GM23248 (cell line): ENCODE measurements around the gene PLXNB3. TPM values are rescaled to one million over a fixed set of nuclear protein-coding genes. Genes with fewer than 3 reads are reported as not detected.
"Not testable (repeated sequence)": the region's sequence is repeated elsewhere in the genome, so short reads cannot be mapped to it uniquely, and the experiment has no call there.

Experiments
- DNase-seq: peaks from one replicate; pipeline ENCODE4 v3.0.0-alpha.2; 2015
- H2AFZ ChIP-seq: fragments of 200-600 bp; sonication (generic); 2 replicates; pipeline ENCODE4 v1.6.1; 2016; ENCODE audit warnings: antibody characterized with exemption
- H3F3A ChIP-seq: fragments of 200-600 bp; sonication (generic); 2 replicates; pipeline ENCODE4 v1.6.1; 2016; ENCODE audit warnings: mild to moderate bottlenecking, antibody characterized with exemption, mixed run types; ENCODE audit not compliant: insufficient read depth
- H3K27ac ChIP-seq: fragments of 200-600 bp; sonication (generic); 2 replicates; pipeline ENCODE4 v1.5.1; 2016; ENCODE audit warnings: mild to moderate bottlenecking
- H3K27me3 ChIP-seq: fragments of 200-600 bp; sonication (generic); replicated peaks from 2 replicates; pipeline ENCODE4 v1.6.1; 2016; ENCODE audit warnings: mild to moderate bottlenecking; ENCODE audit not compliant: insufficient read depth
- H3K36me3 ChIP-seq: fragments of 200-600 bp; sonication (generic); 2 replicates; pipeline ENCODE4 v1.6.1; 2016; ENCODE audit warnings: low read depth, mild to moderate bottlenecking
- H3K4me1 ChIP-seq: fragments of 200-600 bp; sonication (generic); 2 replicates; pipeline ENCODE4 v1.6.1; 2016; ENCODE audit warnings: mild to moderate bottlenecking; ENCODE audit not compliant: insufficient read depth
- H3K4me2 ChIP-seq: fragments of 200-600 bp; sonication (generic); one replicate; pipeline ENCODE4 v1.6.1; 2016; ENCODE audit warnings: mild to moderate bottlenecking; ENCODE audit not compliant: unreplicated experiment
- H3K4me3 ChIP-seq: fragments of 200-600 bp; sonication (generic); 2 replicates; pipeline ENCODE4 v1.5.1; 2016; ENCODE audit warnings: mild to moderate bottlenecking
- H3K79me2 ChIP-seq: fragments of 200-600 bp; sonication (generic); 2 replicates; pipeline ENCODE4 v1.6.1; 2016; ENCODE audit warnings: mild to moderate bottlenecking; ENCODE audit not compliant: insufficient read depth
- H3K9ac ChIP-seq: fragments of 200-600 bp; sonication (generic); 2 replicates; pipeline ENCODE4 v1.6.1; 2016; ENCODE audit warnings: mild to moderate bottlenecking
- H3K9me2 ChIP-seq: fragments of 200-600 bp; sonication (generic); 2 replicates; pipeline ENCODE4 v1.6.1; 2016; ENCODE audit warnings: mixed run types, mild to moderate bottlenecking, moderate library complexity; ENCODE audit not compliant: insufficient read depth
- H3K9me3 ChIP-seq: fragments of 200-600 bp; sonication (generic); one replicate; pipeline ENCODE4 v1.6.1; 2017; ENCODE audit warnings: low read depth
- H4K20me1 ChIP-seq: fragments of 200-600 bp; sonication (generic); 2 replicates; pipeline ENCODE4 v1.6.0; 2016; ENCODE audit not compliant: insufficient read depth
- EZH2 ChIP-seq: fragments of 200-600 bp; sonication (generic); IDR thresholded peaks from 2 replicates; pipeline ENCODE4 v1.6.1; 2018; ENCODE audit warnings: antibody characterized with exemption, mild to moderate bottlenecking; ENCODE audit not compliant: insufficient read depth, poor library complexity, severe bottlenecking
- EZH2phosphoT487 ChIP-seq: fragments of 200-600 bp; sonication (generic); IDR thresholded peaks from 2 replicates; pipeline ENCODE4 v1.6.1; 2018; ENCODE audit warnings: antibody characterized with exemption, moderate library complexity, mild to moderate bottlenecking, low read depth; ENCODE audit not compliant: insufficient read depth
- WGBS, 2 experiments: methylation state at CpG; one replicate each; pipeline ENCODE4 v1.1.6; 2015 to 2017; ENCODE audit warnings: low lambda C conversion rate in 2 of 2, low coverage in 1 of 2; ENCODE audit errors: missing lambda C conversion rate in 2 of 2; 5-methylcytosine and 5-hydroxymethylcytosine counted together
- in situ Hi-C: fragments of 300-500 bp; cut with MboI; formaldehyde crosslinking; loops from 2 replicates; pipeline ENCODE4 v1.15.0; 2020
- polyA plus RNA-seq: library from polyadenylated mRNA; unstranded; fragments of >200 nt; fragmentation: Nextera tagmentation; extraction: Ambion mirVana; gene quantifications from 2 replicates; pipeline ENCODE4 v1.2.1, GENCODE V29; 2016
- total RNA-seq: library from RNA; depleted of rRNA; stranded (reverse); fragments of >200 nt; shearing (Covaris generic); gene quantifications from 2 replicates; pipeline ENCODE4 v1.2.3, GENCODE V29; 2014

The PLXNB3 gene
- total and polyA plus RNA-seq, 2 experiments from 2014 or later: 8.8 to 12.5 TPM

DNA sequence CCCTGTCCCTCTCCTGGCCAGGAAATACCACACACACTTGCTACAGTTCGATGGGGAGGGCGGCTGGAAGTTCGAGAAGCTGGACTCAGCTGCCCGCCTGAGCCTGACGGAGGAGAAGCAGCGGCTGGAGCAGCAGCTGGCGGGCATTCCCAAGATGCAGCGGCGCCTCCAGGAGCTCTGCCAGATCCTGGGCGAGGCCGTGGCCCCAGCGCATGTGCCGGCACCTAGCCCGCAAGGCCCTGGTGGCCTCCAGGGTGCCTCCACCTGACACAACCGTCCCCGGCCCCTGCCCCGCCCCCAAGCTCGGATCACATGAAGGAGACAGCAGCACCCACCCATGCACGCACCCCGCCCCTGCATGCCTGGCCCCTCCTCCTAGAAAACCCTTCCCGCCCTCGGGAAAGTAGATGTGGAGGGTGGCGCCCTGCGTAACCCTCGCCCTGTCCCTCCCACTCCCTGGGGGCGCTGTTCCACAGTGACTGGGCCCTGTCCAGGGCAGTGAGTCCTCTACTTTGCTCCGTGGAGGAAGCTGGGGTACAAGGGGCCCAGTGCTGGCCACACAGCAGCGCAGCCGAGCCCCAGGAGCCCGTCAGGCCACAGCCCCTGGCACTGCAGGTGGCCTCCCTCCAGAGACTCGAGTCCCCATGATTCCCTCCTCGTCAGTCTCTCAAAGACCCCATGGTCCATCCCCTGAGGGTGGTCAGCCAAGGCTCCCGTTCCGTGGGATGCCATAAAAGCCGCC lies 20.4 kb upstream of the PLXNB3 start:
- H3K4me1 ChIP-seq, H3K36me3 ChIP-seq, H3K27ac ChIP-seq, H3K9ac ChIP-seq, H3K79me2 ChIP-seq, in situ Hi-C loops, H3K9me3 ChIP-seq, H3F3A ChIP-seq, H3K9me2 ChIP-seq, H2AFZ ChIP-seq, H4K20me1 ChIP-seq, H3K27me3 ChIP-seq: not testable (repeated sequence)
- Histone ChIP-seq H3K4me3 (peak overlapping the region; percentile 26; the same call in 1 of the 2 replicates), H3K4me2 (peak overlapping the region; percentile 35)
- peak; percentile 53 for DNase-seq
- 6 to 11% methylated on average over 8 to 9 of the region's 35 CpGs for WGBS, 2 experiments

DNA sequence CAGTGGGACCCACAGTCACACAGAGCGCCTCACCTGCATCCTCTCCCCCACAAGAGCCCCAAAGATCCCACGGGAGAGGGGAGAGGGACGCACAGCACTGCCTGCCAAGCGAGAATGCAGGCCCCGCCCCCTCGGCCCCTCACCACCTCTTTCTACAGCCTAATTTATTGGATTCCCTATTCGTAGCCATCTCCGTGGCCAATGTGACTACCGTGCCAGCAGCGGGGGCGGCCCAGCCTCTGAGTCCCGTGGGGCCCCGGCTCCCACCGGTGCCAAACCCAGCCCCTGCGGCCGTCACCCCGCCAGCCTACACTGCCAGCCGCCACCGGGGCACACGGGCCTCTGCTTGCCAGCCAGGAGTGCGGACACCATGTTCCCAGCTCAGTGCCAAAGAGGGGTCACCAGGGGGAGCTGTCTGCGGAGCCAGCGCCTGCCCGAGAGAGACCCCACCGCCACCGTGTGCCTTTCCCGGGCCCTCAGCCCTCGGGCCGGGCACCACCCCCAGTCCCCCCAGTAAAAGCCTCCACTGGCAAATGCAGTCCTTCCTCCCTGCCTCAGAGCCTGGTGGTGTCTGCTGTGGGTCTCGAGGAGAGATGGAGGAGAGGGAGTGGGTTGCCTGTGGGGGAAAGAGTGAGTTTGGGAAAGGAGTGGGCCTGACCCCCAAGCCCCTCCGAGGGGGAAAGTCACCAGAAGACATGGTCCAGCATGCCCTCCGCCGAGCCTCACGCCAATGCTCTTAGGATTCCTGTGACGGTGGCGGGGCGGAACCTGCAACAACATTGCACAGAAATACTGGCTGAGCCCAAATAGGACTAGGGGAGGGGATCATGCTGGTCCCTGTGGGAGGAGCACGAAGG lies 19.6 kb upstream of the PLXNB3 start:
- peak overlapping the region; percentile 35 for H3K4me2 ChIP-seq
- H4K20me1 ChIP-seq: no peaks in the 10 kb centered on the region
- 4 to 5% methylated on average over 16 to 31 of the region's 38 CpGs for WGBS, 2 experiments
- no peaks in the 10 kb centered on the region for H3K79me2 ChIP-seq
- in situ Hi-C loops: no loop called here
- H3K36me3 ChIP-seq: no peaks in the 10 kb centered on the region
- H3K4me1 ChIP-seq: 0 out of 2 replicates have a peak, but pooled peaks cover 3% of the 10 kb centered on the region
- H3K9me2 ChIP-seq: no peaks in the 10 kb centered on the region
- no peaks in the 10 kb centered on the region for H3K27me3 ChIP-seq
- TF ChIP-seq EZH2: no peak
- no peak for TF ChIP-seq EZH2phosphoT487
- no peak overlapping the region for H2AFZ ChIP-seq
- no peak overlapping the region for H3K9ac ChIP-seq
- H3K4me3 ChIP-seq: peak overlapping the region; percentile 26; the same call in 1 of the 2 replicates
- no peaks in the 10 kb centered on the region for H3F3A ChIP-seq
- H3K27ac ChIP-seq: no peak overlapping the region
- DNase-seq: peak; percentile 43
- no peaks in the 10 kb centered on the region for H3K9me3 ChIP-seq

DNA sequence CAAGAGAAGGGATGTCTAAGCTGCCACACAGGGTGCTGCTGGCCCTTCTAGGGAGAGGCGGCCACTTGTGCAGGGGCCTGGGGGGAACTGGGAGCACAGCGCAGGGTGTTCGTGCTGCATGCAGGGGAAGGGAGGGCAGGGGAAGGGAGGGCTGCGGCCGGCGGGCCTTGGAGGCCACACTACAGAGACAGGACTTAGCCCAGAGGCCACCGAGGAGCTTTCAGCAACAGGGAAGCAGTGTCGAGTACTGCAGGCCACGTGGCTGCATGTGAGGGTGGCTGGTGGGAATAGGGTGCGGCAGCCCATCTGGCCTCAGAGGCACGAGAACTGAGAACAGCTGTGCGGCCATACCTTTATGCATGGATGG lies 19.0 kb upstream of the PLXNB3 start:
- 63 to 83% methylated on average over 2 to 10 of the region's 12 CpGs for WGBS, 2 experiments
- H3K36me3 ChIP-seq, H3K9me2 ChIP-seq, H4K20me1 ChIP-seq, H3K4me1 ChIP-seq, H3K27me3 ChIP-seq, H3K9ac ChIP-seq, in situ Hi-C loops, H3K9me3 ChIP-seq, DNase-seq, H3K27ac ChIP-seq, H3K4me2 ChIP-seq, H3K4me3 ChIP-seq, H2AFZ ChIP-seq, H3F3A ChIP-seq, H3K79me2 ChIP-seq: not testable (repeated sequence)

DNA sequence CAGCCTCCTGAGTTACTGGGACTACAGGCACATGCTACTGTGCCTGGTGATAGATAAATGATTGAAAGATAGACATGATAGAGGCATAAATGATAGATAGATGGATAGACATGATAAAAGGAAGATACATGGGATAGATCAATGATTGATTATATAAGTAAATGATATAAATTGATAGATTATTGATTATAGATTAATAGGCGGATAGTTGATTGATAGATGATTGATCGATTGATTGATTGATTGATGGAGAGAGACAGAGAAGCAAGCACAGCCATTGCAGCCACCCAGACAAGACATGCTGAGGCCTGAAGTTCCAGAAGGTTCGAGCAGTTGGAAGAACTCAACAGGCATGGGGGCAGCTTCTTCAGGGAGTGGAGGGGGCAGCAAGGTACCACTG lies 17.7 kb upstream of the PLXNB3 start:
- Histone ChIP-seq H3K4me1 (0 out of 2 replicates have a peak, but pooled peaks cover 3% of the 10 kb centered on the region), H3K9me3 (no peaks in the 10 kb centered on the region), H3K9ac (no peak overlapping the region), H3K79me2 (no peaks in the 10 kb centered on the region), H3K27me3 (no peaks in the 10 kb centered on the region), H3K36me3 (no peaks in the 10 kb centered on the region), H3K9me2 (no peaks in the 10 kb centered on the region), H3K4me2 (no peak overlapping the region), H4K20me1 (no peaks in the 10 kb centered on the region), H3K4me3 (no peak overlapping the region), H3K27ac (no peak overlapping the region), H2AFZ (no peak overlapping the region), H3F3A (no peaks in the 10 kb centered on the region)
- 70 to 73% methylated on average over 3 of the region's 3 CpGs for WGBS, 2 experiments
- in situ Hi-C loops: no loop called here
- no peak for TF ChIP-seq EZH2
- no peak for TF ChIP-seq EZH2phosphoT487
- DNase-seq: no peak

DNA sequence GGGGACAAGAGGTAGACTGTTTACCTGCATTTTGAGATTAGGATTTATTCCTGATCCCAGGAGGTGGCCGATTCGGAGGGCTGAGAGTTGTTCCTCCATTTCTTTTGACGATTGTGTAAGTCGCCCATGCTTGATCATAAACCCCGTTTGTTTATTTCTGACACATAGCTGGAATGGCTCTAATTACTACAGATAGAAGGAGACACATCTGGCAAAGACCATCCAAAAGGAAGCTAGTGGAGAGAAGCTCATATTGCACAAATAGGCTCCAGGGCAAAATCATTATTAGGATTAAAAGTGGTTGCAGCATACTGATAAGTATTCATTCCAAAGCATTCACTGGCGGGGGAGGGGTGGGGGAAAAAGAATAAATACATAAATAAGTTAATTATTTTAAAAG lies 17.1 kb upstream of the PLXNB3 start:
- in situ Hi-C loops, H2AFZ ChIP-seq, H3K36me3 ChIP-seq, H3F3A ChIP-seq, H3K9me2 ChIP-seq, H3K4me3 ChIP-seq, H4K20me1 ChIP-seq, H3K27me3 ChIP-seq, H3K79me2 ChIP-seq, DNase-seq, H3K9me3 ChIP-seq, H3K9ac ChIP-seq, H3K27ac ChIP-seq, H3K4me2 ChIP-seq, H3K4me1 ChIP-seq: not testable (repeated sequence)
- WGBS, 2 experiments: 23 to 42% methylated on average over 5 to 6 of the region's 6 CpGs

DNA sequence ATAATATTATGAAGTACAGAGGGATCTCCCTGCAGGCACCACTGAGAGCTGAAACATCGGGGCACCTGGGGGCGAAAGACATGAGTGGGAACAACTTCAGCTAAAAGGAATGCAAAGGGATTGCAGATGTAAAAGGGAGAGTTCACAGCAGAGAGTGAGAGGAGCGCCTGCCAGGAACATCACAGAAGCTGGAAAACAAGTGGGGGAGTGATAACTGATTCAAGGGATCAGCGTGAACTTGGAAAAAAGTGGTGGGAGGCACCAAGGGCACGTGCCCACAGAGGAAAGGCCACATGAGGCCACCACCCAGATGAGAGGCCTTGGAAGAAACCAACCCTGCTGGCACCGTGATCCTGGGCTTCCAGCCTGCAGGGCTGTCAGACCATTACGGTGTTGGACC lies 15.0 kb upstream of the PLXNB3 start:
- H3K9me2 ChIP-seq, H3K4me3 ChIP-seq, H3K9me3 ChIP-seq, H4K20me1 ChIP-seq, H3K79me2 ChIP-seq, H3K27me3 ChIP-seq, H2AFZ ChIP-seq, in situ Hi-C loops, H3K27ac ChIP-seq, H3K9ac ChIP-seq, H3K4me1 ChIP-seq, H3K4me2 ChIP-seq, H3F3A ChIP-seq, DNase-seq, H3K36me3 ChIP-seq: not testable (repeated sequence)
- 51 to 54% methylated on average over 7 of the region's 7 CpGs for WGBS, 2 experiments
